ENCODE data around the gene SNX2.

The SNX2 gene

GRCh38 chr5:122780296-122780695 lies 5.4 kb downstream of the SNX2 start:
- TF ChIP-seq CTCF (conservative IDR thresholded peaks at IDR 0.05; ENCODE audit: low read depth, low read length), result no peak
- H3K4me3 ChIP-seq (ENCODE audit: low read depth, low read length), result no peak overlapping the region
- DNase-seq (ENCODE audit: low read depth), result no peak

- H3K4me3 ChIP-seq (ENCODE audit: low read depth, low read length), result no peak overlapping the region
- TF ChIP-seq CTCF (conservative IDR thresholded peaks at IDR 0.05; ENCODE audit: low read depth, low read length), result no peak
- no peak for DNase-seq (ENCODE audit: low read depth)
These were observed 6.6 kb downstream of the SNX2 start for GRCh38 chr5:122781465-122781864.

GRCh38 chr5:122785294-122785693 lies 10.4 kb downstream of the SNX2 start:
- no peak for DNase-seq (ENCODE audit: low read depth)
- no peak overlapping the region for H3K4me3 ChIP-seq (ENCODE audit: low read depth, low read length)
- TF ChIP-seq CTCF (conservative IDR thresholded peaks at IDR 0.05; ENCODE audit: low read depth, low read length), result no peak

GRCh38 chr5:122788371-122788770 lies 13.5 kb downstream of the SNX2 start:
- no peak for TF ChIP-seq CTCF (conservative IDR thresholded peaks at IDR 0.05; ENCODE audit: low read depth, low read length)
- DNase-seq (ENCODE audit: low read depth), result no peak
- H3K4me3 ChIP-seq (ENCODE audit: low read depth, low read length), result no peak overlapping the region

GRCh38 chr5:122788996-122789395 lies 14.1 kb downstream of the SNX2 start:
- H3K4me3 ChIP-seq (ENCODE audit: low read depth, low read length), result no peak overlapping the region
- no peak for TF ChIP-seq CTCF (conservative IDR thresholded peaks at IDR 0.05; ENCODE audit: low read depth, low read length)
- no peak for DNase-seq (ENCODE audit: low read depth)

GRCh38 chr5:122789461-122790171 lies 14.7 kb downstream of the SNX2 start:
- DNase-seq (ENCODE audit: low read depth), result peak; percentile 15
- TF ChIP-seq CTCF (conservative IDR thresholded peaks at IDR 0.05; ENCODE audit: low read depth, low read length), result no peak

More at GRCh38 chr5:122789461-122790171, 14.7 kb downstream of the SNX2 start:
- H3K4me3 ChIP-seq (ENCODE audit: low read depth, low read length), result no peak overlapping the region
